GM12872 (cell line): ENCODE results near the gene SHISA7.
A peak's percentile ranks its signal among the peaks of the same experiment; 100 is the strongest.

ENCODE experiments used
- TF ChIP-seq, protein P1 (sequence below): IDR thresholded peaks from 3 replicates; pipeline ENCODE4 v1.5.1; 2011; ENCODE audit warnings: low read depth, mild to moderate bottlenecking, low read length, moderate library complexity; ENCODE audit not compliant: insufficient read depth

The SHISA7 gene

DNA sequence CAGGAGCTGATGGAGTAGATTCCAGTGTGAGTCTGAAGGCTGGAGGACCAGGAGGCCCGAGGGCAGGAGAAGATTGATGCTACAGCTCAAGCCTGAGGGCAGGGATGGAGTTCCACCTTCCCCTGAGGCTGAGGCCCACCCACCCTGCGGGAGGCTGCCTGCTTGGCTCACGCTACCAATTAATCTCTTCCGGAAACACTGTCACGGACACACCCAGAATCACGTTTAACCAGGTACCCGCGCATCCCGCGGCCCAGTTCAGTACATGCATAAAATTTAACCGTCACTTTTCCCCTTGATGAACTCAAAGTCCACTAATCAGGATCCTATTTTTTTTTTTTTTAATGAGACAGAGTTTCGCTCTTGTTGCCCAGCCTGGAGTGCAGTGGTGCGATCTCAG, 28.2 kb upstream of the SHISA7 start:
- TF ChIP-seq, protein P1, sequence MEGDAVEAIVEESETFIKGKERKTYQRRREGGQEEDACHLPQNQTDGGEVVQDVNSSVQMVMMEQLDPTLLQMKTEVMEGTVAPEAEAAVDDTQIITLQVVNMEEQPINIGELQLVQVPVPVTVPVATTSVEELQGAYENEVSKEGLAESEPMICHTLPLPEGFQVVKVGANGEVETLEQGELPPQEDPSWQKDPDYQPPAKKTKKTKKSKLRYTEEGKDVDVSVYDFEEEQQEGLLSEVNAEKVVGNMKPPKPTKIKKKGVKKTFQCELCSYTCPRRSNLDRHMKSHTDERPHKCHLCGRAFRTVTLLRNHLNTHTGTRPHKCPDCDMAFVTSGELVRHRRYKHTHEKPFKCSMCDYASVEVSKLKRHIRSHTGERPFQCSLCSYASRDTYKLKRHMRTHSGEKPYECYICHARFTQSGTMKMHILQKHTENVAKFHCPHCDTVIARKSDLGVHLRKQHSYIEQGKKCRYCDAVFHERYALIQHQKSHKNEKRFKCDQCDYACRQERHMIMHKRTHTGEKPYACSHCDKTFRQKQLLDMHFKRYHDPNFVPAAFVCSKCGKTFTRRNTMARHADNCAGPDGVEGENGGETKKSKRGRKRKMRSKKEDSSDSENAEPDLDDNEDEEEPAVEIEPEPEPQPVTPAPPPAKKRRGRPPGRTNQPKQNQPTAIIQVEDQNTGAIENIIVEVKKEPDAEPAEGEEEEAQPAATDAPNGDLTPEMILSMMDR: no peak

DNA sequence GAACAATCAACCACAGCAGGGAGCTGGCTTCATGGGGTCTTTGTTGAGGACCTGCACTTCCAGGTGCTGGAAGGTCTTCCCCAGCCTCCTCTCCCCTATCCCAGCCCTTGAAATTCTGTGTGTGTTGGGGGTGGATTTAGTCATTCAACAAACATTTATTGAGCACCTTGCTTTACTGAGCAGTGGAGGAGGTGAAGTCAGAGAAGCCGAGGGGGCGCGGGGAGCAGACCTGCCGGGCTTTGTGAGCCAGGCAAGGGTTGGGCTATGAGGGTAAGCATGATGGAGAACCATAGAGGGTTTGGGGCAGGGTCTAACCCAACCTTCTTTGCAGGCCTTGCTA, 24.9 kb upstream of the SHISA7 start:
- TF ChIP-seq, protein P1: no peak

DNA sequence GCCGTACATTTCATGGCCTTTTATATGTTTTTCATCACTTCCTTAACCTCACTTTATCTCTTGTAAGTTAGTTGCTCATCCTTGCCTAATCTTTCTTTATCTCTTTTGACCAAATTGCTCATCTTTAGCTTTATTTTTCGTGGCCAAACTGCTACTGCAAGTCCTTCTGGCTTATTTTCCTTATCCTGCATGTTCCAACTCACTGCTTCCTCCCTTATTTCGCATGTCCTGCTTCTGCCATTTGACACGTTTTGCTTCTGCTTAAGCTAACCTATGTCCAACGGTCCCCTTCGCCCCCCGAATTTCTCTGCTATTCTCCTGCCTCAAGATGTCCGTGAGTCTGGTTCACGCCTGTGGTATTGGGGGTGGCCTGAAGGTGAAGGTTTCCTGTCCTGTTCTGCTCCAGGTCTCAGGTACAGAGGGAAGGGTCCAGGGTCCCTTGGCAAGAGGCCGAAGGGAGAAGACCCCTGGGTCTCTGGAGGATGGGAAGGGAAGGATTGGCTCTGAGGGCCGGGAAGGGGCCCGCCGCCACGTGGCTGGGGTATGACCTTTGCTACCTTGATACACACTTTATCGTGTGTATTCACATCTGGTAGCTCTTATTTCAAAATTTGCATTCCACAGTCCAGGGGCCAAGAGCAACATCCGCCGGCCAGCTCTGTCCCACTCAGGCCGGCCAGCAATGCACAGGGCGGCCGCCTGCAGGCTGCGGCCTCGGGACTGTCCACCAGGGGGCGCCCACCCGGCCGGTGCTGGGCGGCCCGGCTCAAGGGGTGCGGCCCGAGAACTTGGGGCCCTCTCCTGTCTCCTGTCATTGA, 24.3 kb upstream of the SHISA7 start:
- TF ChIP-seq, protein P1: peak; percentile 91

DNA sequence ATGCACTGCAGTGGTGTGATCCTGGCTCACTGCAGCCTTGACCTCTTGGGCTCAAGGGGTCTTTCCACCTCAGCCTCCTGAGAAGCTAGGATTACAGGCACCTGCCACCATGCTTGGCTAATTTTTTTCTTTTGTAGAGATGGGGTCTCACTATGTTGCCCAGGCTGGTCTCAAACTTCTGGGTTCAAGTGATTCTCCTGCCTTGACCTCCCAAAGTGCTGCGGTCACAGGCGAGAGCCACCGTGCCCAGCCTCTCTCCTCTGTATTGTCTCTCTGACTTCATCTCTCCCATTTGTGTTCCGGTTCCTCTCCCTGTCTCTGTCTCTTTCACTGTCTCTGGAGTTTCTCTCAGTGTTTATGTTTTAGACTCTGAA, 23.1 kb upstream of the SHISA7 start:
- TF ChIP-seq, protein P1: no peak

DNA sequence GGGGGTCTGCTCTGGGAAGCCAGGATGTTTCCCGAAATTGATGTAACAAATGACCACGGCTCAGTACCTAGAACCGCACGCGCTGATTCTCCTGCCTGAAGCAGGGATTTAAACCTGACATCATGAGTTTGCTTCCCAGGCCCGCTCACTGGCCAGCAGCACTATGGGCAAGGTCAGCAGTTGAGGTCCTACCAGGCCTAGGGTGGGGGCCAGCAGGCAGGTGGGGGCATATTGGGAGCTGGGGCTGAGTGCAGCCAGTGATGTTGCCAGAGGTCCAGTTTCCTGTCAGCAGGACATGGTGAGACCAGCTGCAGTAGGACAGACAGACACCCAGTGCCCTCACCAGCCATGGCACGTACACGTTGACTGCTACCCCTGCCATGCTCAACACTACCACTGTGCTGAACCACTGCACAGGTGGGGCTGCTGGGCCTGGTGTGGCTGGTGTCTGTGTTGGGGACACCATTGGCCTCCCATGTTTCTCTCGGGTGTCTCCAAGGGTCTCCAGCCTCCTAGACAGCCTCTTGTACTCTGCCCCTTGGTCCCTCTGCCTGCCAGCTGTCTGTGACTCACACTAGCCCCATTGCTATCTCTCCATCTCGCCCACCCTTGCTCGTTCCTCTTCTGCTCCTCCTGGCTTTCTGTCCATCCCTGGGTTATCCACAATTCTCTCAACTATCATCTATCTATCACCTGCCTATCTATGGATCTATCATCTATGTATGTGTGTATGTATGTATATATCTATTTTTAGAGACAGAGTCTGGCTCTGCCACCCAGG, 22.6 kb upstream of the SHISA7 start:
- TF ChIP-seq, protein P1: no peak

DNA sequence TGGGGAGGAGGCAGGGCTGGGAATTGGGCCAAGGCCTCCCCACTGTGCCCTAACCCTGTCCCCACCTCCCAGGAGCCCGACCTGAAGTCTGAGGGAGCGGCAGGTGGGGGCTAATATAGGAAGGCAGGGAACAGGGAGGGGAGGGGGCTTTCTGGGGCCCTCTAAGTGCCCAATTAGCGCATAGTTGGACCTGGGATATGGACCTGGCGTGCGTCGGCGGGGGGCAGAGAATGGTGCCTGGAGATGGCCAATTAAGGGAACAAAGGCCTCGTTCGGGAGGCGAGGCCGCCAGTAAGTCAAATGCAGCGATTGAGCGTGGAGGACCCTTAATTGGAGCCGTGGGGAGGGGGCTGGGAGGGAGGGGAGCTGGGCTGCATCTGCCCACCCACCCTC, 21.6 kb upstream of the SHISA7 start, which contains the start of gene C19orf85:
C19orf85 (minus strand) TSS at position 90 of the 393 bp plus-strand sequence. CDS start 197 bp downstream, outside the sequence.
- TF ChIP-seq, protein P1: no peak

DNA sequence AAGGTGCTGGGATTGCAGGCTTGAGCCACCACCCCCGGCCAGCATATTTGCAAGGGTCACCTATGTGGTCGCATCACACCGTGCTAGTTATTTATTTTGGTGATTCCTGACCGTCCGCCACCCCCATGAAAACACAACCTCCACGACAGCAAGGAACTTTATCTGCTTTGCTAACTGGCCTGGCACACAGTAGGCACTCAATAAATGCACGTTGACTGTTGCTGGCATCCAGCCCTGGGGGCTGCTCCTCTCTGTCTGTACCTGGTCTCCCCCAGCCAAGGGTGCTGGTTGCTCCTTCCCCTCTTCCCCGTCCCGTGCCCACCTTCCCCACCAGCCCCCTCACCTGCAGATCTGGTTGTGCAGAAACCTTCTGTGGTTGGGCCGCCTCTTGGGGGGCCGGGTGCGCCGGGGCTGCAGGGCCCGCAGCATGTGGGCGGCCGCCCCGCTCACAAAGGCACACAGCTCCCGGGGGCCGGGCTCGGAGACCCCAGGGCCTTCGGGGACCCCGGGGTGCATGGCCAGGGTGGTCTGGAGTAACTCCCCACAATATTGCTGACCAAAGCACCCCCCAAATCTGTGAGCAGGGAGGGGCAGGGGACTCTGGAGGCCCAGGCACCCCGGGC, 21.1 kb upstream of the SHISA7 start:
- TF ChIP-seq, protein P1: no peak
